Fibroblast of peridontal ligament (primary cell): ENCODE measurements around the gene CASKIN1.

Source experiments
- DNase-seq: peaks from one replicate; pipeline ENCODE4 v3.0.0-alpha.2; 2010; ENCODE audit errors: extremely low read depth

The CASKIN1 gene

DNA sequence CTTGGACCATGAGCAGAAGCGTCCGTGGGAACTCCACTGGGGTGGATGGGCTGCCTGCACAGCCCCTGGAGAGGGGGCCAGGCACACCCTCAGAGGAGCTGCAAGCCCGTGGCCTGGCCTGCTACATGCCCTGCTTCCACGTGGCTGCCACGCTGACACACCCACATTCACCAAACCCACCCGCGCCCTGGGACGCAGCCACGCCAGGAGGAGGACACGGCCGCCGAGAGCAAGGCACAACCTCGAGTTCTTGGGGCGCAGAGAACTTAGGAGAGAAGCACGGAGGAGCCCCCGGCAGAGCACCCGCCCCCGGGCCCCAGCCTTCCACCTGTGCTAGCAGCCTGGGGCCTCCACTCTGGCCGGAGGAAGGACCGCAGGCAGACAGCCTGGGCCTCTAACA lies 18.8 kb downstream of the CASKIN1 start:
- DNase-seq, result no peak

DNA sequence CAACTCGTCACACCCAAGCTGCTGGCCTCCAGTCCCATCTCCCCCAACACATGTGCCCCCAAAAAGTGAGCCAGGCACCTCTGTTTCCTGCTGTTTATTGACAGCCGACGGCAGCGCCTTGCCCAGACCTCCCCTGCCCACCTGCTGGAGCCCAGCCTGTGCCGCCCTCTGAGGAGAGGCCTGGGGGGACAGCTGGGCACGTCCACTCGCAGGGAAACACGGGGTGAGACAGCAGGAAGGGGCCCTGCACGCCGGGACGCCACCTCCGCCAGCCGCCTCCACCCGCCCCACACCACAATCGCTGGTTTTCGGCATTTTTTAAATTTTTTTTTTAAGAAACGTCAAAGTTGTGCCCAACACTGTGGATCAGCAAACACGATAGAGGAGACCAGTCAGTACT lies 19.3 kb downstream of the CASKIN1 start:
- DNase-seq, result no peak

DNA sequence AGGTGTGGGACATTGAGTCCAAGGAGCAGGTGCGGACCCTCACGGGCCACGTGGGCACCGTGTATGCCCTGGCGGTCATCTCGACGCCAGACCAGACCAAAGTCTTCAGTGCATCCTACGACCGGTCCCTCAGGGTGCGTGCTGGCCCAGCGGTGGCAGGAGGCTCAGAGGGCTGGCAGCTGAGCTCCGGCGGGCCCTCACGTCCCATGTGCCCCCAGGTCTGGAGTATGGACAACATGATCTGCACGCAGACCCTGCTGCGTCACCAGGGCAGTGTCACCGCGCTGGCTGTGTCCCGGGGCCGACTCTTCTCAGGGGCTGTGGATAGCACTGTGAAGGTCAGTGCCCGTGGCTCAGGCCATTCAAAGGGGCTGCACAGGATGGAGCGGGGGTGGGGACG lies 20.4 kb downstream of the CASKIN1 start:
- DNase-seq, result no peak

DNA sequence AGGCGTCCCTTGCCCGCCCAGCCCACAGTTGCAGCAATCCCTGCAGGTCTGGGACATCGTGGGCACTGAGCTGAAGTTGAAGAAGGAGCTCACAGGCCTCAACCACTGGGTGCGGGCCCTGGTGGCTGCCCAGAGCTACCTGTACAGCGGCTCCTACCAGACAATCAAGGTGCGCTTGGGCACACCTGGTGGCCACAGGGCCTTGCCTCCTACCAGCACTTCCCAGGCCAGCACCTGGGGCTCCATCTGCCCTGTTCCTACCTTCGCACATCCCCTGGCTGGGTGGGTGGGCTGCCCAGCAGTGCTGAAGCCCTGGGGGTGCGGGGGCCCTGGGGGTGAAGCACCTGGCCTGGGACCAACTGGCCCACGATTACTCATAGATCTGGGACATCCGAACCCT lies 21.0 kb downstream of the CASKIN1 start:
- no peak for DNase-seq

DNA sequence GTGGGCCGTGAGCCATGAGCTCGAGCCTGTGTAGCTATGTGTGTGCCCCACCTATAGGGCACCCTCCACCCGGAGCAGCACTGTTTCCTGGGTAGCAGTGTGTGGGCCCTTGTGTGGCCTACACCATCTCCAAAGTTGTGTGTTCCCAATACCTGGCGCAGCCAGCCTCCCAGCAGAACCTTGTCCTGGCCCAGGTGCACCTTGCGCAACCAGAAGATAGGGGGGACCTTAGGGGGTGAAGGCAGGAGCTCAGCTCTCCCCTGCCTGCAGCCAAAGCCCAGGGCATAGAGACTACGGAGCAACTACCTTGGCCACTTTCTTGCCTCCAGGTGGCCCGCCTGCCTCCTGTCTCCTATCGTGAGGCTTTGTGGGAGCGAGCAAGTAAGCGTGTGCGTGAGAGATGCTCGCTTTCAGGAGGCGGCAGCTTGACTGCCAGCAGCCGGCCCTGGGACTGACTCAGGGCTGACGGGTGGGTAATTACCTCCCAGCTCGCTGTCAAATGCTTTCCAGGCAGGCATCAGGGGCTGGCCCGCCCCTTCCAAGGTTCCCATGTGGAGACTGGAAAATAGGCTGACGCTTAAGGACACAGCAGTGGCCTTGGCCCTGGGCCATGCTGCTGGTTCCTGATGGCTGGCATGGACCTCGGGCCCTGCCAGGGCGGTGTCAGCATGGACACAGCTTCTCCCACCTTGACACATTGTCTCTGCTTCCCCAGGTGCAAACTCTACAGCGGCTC lies 21.8 kb downstream of the CASKIN1 start:
- no peak for DNase-seq

DNA sequence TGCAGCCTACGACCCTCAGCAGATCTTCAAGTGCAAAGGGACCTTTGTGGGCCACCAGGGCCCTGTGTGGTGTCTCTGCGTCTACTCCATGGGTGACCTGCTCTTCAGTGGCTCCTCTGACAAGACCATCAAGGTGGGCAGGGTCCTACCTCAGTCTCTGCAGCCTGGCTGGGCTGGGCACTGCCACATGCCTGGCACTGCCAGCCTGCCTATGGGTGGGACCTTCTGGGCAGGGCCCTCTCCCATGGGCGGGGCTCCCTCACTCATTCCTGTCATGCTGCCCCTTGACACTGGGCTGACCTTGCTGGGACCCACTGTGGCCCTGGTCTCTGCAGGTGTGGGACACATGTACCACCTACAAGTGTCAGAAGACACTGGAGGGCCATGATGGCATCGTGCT lies 22.5 kb downstream of the CASKIN1 start:
- no peak for DNase-seq

DNA sequence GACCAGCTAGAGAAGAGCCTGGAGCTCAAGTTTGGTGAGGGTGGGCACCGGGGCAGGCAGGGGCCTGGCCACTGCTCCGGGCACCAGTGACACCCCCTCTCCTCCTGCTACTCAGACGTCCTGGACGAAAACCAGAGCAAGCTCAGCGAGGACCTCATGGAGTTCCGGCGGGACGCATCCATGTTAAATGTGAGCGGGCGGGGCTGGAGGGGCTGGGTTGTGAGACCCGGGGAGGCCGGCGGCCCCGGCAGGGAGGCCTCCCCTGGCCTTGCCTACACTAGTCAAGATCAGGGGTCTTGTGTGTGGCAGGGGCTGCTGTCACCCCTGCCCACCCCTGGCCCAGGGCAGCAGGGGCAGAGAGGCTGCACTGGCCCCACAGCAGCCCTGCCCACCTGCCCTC lies 23.0 kb downstream of the CASKIN1 start:
- no peak for DNase-seq

DNA sequence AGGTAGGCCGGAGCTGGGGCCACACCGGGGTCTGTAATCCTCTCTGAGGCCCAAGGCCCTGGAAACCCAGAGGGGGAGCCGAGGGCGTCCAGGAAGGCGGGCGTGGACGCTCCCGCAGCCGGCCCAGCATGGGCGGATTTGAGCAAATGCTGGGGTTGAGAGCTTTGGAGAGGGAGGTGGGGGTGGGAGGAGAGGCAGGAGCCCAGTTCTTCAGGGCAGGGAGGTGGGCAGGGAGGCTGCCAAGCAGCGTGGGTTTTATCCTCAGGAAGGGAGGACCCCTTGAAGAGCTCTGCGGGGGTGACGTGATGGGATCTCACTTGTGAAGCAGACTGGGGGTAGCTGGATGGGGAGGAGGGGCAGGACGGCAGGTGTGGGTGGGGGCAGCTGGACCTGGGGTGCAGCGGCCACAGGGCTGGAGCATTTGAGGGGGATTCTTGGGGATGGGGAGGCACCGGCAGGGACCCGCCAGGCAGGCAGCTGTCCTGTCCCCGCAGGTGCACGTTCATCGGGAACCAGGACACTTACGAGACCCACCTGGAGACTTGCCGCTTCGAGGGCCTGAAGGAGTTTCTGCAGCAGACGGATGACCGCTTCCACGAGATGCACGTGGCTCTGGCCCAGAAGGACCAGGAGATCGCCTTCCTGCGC lies 23.6 kb downstream of the CASKIN1 start:
- no peak for DNase-seq

DNA sequence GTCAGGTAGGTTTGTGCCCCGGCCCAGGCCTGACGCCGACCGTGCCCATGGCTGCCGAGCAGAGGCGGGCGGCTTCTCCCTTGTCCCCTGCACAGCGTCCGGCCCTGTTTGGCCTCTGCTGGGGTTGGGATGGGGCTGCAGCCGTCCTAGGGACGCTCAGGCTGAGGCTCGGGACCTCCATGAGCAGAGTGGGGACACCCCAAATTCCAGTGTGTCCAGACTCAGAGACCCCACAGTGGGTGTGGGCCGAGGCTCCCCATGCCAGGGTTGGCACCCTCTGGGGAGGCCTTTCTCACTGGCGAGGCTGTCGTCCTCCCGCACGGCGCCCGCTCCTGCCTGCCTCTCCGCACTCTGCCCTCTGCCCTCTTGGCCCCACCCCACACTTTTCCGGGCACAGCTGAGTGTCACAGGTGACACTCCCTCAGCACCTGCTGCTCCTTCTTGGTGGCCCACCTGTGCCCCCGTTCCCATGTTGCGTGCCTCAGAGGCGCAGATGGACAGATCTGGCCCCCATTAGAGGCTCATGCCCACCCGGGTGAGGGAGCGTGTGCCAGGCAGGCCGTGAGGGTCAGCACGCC lies 24.7 kb downstream of the CASKIN1 start:
- no peak for DNase-seq

DNA sequence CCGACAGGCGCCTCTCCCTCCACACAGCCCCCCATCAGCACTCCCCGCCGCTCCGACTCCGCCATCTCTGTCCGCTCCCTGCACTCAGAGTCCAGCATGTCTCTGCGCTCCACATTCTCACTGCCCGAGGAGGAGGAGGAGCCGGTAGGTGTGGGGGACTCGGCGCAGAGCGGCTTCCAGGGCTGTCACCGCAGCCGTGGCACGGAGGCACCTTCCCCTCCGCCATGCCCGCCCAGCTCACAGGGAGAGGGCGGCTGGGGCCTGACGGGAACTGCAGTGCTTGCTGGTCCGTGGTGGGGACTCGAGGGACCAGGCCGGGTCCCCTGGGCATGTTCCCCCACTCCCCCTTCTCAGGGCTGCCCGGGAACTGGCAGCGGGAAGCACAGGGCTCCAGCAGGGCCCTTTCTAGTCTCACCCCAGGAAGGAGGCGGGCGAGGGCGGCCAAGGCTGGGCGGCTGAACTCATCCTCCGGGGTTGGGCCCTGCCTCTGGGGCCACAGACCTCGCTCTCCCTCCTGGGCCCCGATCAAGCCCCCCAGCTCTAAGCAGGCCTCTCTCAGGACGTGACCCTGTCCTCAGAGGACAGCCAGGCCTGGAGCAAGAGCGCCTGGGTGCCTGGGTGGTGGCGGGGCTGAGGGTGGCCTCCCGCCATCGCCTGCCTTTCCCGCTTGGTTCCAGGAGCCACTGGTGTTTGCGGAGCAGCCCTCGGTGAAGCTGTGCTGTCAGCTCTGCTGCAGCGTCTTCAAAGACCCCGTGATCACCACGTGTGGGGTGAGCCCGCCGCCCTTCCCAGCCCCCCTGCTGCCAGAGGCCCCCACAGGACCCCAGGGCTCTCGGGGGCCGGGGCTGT lies 25.6 kb downstream of the CASKIN1 start:
- DNase-seq, result no peak

DNA sequence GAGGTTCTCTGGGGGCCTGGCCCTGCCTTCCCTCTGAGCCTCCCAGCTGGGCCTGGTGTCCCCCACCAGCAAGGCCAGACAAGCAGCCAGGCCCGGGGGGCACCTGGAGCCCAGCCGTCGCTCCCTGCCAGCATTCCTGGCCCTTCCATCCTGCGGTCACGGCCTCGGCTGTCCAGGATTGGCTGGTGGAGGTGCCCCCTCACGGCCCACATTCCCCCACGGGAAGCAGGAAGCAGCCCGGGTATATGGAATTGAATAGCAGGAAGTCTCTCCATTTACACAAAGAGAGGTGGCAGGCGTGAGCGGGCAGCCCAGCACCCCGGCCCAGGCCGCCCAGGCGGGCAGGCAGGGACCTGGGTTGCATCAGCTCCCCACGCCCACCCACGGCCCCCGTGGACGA lies 26.3 kb downstream of the CASKIN1 start:
- DNase-seq, result no peak

DNA sequence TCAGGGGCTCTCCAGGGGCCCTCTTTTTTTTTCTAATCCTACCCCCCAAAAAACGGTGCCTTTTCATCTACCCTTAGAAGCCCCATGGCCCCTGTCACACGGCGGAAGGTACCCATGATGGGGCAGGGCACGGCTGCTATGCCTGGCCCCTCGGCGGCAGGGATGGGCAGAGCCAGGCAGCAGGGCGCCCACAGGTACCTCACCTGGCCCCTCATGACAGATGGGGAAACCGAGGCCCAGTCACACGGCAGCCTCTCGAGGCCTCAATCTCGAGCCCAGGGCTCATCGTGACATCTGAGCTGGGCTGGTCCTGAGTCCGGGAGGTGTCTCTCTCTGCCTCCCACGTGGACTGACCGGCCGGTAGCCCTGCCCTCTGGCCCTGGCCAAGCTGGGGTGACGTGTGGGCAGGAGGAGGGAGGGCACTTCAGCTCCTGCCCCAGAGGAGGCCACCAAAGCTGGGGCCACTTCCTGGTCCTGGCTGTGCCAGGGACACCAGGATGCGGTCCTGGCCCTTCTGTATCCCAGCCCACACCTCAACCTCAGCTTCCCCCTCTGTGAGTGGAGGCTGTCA lies 29.3 kb downstream of the CASKIN1 start:
- DNase-seq, result no peak

DNA sequence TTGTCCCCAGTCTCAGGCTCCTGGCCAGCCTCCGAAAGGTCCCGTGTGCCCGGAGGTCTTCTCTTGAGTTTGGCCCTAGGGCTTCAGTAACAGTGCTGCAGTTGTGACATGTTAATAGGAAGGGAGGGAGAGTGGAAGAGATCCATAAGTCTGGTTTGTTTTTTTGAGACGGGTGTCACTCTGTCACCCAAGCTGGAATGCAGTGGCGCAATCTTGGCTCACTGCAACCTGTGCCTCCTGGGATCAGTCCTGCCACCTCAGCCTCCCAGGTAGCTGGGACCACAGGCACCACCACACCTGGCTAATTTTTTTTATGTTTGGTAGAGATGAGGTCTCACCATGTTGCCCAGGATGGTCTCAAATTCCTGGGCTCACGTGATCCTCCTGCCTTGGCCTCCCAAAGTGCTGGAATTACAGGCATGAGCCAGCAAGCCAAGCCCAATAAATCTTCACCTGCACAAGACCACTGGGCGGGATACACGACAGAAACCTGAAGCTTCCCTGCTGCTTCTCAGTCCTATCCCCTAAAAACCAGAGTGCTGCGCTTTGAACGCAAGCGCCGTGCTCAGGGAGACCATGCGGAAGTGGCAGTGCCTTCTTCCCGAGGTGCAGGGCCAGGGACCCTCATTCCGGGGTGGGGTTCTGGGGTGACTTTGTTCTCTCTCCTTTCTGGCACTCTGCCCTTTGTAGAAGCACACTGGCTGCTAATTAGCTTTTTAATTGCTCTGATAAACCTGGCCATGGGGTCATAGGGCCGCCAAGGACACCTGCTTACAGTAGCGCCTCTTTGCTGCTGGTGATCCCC lies 29.9 kb downstream of the CASKIN1 start:
- no peak for DNase-seq

DNA sequence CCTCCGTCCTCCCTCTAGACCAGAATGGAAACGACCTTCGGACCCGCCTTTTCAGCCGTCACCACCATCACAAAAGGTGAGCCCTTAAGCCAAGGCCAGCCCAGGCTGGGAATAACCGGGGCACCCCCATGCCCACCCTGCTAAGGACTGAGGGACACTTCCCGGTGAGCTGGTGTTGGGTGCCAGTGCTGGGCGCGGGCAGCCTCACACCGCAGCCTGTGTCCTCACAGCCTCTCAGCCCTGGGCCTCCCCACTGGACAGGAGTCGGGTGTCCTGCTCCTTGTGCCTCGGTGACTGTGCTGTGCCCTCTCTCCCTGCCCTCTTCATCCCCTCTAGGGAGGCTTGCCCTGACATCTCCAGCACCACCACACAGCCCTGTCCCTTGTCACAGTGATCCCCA lies 30.5 kb downstream of the CASKIN1 start:
- no peak for DNase-seq

DNA sequence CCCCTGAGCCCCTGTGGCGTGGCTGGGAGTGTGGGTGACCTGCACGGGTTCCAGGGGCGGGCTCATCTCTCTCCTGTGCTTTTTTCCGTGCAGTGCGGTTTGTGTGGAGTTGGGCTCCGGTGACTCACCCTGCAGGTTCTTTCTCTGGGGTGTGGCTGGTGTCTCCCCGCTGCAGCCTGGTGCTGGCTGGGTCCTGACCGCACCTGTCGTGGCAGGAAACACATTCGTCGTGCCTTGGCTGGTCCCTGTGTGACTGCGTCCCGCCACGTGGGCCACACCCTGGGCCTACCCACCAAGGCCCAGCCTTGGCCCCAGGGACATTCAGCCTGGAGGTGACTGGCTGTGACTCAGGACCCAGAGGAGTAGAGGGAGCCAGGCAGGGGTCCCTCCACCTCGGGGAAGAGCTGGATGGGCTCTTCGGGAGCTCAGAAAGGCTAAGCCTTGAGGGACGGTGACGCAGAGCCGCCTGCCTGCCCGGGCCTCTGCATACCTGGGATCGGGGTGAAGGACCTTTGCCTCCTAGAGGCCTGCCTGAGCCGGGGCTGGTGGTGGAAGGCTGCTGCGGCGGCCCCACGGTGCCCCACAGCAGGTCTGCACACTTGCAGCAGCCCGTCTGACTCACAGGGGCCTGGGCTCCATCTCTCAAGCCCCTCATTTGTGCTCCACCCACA lies 33.1 kb downstream of the CASKIN1 start:
- DNase-seq, result no peak

DNA sequence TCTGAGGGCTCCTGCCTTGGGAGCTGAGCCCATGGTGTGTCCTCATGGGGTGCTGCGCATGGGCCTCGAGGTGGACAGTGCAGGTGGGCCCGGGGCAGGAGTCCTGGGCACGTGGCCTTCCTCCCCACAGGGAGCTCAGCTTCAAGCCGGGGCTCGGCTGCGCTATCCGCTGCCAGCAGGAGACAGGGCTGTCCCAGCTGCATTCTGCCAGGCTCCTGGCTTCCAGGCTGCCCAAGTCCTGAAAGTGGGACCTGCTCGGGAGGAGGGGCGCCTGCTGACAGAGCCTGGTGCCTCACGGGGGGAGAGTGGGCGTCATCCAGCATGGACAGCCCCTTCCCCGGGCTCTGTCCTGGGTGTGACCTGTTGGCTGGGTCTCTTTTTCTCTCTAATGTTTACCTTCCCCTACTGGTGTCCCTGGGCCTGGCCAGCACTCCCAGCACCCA lies 33.7 kb downstream of the CASKIN1 start:
- DNase-seq, result no peak

DNA sequence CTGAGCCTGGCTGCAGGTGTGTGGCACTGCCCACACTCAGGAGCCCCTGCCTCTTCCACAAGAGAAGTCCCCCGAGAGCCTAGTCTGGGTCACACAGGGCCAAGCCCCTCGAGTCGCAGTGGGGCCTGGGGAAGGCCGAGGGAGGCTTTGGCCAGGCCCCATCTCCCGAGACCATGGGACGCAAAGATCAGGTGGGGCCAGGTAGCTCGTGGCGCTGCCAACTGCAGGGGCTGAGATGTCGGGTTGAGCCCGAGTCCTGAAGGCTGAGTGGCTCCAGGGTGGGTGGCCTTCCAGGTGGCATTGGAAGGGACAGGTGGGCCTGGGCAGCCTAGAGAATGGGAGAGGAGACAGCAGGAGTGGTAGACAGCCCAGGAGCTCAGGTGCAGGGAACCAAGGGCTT lies 34.5 kb downstream of the CASKIN1 start:
- DNase-seq, result no peak

DNA sequence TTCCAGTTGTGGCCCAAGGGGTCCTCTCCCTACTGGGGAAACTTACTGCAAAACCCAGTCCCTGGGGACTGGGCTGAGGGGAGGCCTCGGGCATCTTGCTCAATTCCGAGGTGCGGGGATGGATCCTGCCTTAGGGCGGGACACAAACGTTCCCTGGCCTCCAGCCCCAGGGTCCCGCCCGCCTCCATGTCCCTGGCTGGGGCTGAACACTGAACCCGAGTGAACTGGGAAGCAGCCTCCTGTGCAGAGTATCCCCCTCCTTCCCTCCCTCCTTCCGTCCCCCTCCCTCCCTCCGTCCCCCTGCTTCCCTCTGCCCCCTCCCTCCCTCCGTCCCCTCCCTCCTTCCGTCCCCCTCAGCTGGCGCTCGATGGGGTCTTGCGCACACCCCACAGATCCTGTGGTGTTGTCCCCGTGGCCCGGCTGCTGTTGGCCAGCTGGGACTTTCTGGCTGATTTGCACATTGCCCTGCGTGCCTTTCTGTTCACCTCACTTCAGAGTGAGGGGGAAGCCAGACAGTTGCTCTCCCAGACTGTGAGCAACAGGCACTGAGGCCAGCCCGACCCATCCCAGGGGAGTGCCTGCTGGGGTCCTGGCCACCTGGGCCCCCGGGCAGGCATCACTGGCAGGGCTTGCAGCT lies 35.4 kb downstream of the CASKIN1 start:
- no peak for DNase-seq

DNA sequence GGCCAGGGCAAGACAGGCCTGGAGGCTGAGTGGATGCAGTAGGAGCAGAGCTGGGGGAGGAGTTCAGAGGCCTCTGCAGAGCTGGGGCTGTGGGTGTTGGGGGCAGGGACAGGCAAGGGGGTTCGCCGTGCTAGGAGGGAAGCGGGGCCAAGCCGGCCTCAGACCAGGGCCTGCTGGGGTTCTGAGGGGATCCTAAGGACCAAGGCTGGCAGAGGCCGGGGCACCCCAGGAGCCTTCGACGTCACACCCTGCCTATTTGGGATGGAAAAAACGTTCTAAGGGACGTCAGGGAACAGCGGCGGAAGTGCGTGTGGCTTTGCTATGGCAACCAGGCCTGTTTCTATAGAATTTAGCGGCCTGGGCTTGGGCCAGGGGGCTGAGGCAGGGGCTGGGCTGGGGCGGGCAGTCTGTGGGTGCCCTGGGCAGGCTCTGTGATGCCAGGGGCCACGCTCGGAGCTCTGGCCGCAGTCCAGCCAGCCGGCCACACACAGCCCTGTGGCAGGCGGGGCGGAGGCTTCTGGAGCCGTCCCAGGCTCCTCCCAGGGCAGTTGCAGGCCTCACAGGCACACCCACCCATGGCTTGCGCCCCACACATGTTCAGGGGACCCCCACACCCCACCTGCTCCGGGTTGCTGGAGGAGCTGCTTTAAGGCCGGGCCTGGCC lies 37.1 kb downstream of the CASKIN1 start:
- DNase-seq, result peak; percentile 88

DNA sequence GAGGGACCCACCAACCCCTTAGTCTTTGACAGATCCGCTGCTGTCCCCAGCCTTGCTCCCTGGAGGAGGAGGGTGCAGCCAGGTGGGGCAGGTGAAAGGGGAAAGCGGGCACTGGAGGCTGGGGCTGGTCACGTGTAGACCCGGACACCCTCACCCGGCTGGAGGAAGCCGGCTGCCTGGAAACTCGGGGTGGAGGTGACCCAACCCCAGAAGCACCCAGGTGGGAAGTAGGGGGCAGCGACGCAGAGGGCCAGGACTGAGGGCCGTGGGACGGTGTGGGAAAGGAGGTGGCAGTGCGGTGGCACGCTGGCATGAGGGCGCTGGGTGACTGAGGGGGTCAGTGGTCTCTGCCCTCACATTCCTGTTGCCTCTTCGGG lies 38.2 kb downstream of the CASKIN1 start:
- no peak for DNase-seq
